SK-N-SH (cell line): Measurements from ENCODE around the gene MRPS26. TPM values are rescaled to one million over a fixed set of nuclear protein-coding genes. Genes with fewer than 3 reads are reported as not detected.

Experiments used
- CTCF ChIA-PET: fragments of 300-600, 350-600 bp; formaldehyde crosslinking; extraction: SDS; loops from one replicate; lab custom pipeline; 2021; lab: Yijun Ruan, JAX
- POLR2A ChIA-PET: fragments of 350-600 bp; sonication (Branson Sonifier 250); formaldehyde crosslinking; extraction: SDS; loops from one replicate; lab custom pipeline; 2020; ENCODE audit warnings: antibody characterized with exemption, inconsistent platforms; lab: Yijun Ruan, JAX
- DNase-seq: peaks from one replicate; pipeline ENCODE4 v3.0.0; 2012
- H2AFZ ChIP-seq: fragments of 200-600 bp; sonication (generic); 2 replicates; pipeline ENCODE4 v1.8.1; 2016; ENCODE audit warnings: antibody characterized with exemption, mild to moderate bottlenecking, low read depth
- H3F3A ChIP-seq: fragments of 200-600 bp; sonication (generic); replicated peaks from 2 replicates; pipeline ENCODE3; 2016; ENCODE audit warnings: antibody characterized with exemption, mild to moderate bottlenecking; ENCODE audit not compliant: insufficient read depth
- H3K27ac ChIP-seq, 2 experiments: fragments of 200-500 bp in 1 of 2; fragments of 200-600 bp in 1 of 2; sonication (Bioruptor generic) in 1 of 2; sonication (generic), shearing (Covaris generic) in 1 of 2; 2 replicates each; pipeline versions ENCODE4 v1.5.1 to v1.6.1; 2014 to 2016; ENCODE audit warnings: low read depth in 2 of 2, inconsistent platforms in 1 of 2, low read length in 1 of 2, mild to moderate bottlenecking in 1 of 2, mixed read lengths in 1 of 2
- H3K27me3 ChIP-seq: fragments of 200-600 bp; sonication (generic), shearing (Covaris generic); 2 replicates; pipeline ENCODE4 v1.6.1; 2016; ENCODE audit warnings: mixed run types; ENCODE audit not compliant: insufficient read depth
- H3K36me3 ChIP-seq, 2 experiments: fragments of 200-500 bp in 1 of 2; fragments of 200-600 bp in 1 of 2; sonication (Bioruptor generic) in 1 of 2; sonication (generic) in 1 of 2; replicated peaks in 1 of 2; 2 replicates each; pipeline versions ENCODE3 to v1.5.1; 2014 to 2016; ENCODE audit warnings: low read length in 1 of 2, mild to moderate bottlenecking in 1 of 2; ENCODE audit not compliant: insufficient read depth in 2 of 2, control insufficient read depth in 1 of 2
- H3K4me1 ChIP-seq, 2 experiments: fragments of 200-500 bp in 1 of 2; fragments of 200-600 bp in 1 of 2; sonication (Bioruptor generic) in 1 of 2; sonication (generic), shearing (Covaris generic) in 1 of 2; 2 replicates each; pipeline versions ENCODE4 v1.5.1 to v1.6.1; 2014 to 2016; ENCODE audit warnings: low read depth in 1 of 2, low read length in 1 of 2, mixed run types in 1 of 2; ENCODE audit not compliant: insufficient read depth in 2 of 2, control insufficient read depth in 1 of 2
- H3K4me2 ChIP-seq: fragments of 200-600 bp; sonication (generic), shearing (Covaris generic); 2 replicates; pipeline ENCODE4 v1.6.1; 2017; ENCODE audit warnings: mixed run types
- H3K4me3 ChIP-seq, 2 experiments: fragments of 200-500 bp in 1 of 2; fragments of 200-600 bp in 1 of 2; sonication (Bioruptor generic) in 1 of 2; sonication (generic), shearing (Covaris generic) in 1 of 2; 2 replicates each; pipeline versions ENCODE4 v1.5.1 to v1.8.1; 2014 to 2016; ENCODE audit warnings: low read depth in 2 of 2, inconsistent platforms in 1 of 2, low read length in 1 of 2, mild to moderate bottlenecking in 1 of 2, mixed read lengths in 1 of 2, moderate library complexity in 1 of 2
- H3K79me2 ChIP-seq: fragments of 200-600 bp; sonication (generic); 2 replicates; pipeline ENCODE4 v1.8.1; 2017; ENCODE audit warnings: mild to moderate bottlenecking; ENCODE audit not compliant: insufficient read depth
- H3K9ac ChIP-seq: fragments of 200-600 bp; sonication (generic); 2 replicates; pipeline ENCODE4 v1.6.1; 2017; ENCODE audit warnings: mixed run types
- H3K9me2 ChIP-seq: fragments of 200-600 bp; sonication (generic); 2 replicates; pipeline ENCODE4 v1.6.1; 2017; ENCODE audit warnings: mixed run types
- H3K9me3 ChIP-seq: fragments of 200-600 bp; sonication (generic); 2 replicates; pipeline ENCODE4 v1.6.1; 2017; ENCODE audit warnings: mixed run types, mild to moderate bottlenecking, moderate library complexity
- H4K20me1 ChIP-seq: fragments of 200-600 bp; sonication (generic); 2 replicates; pipeline ENCODE4 v1.6.1; 2017; ENCODE audit warnings: mild to moderate bottlenecking, mixed run types; ENCODE audit not compliant: insufficient read depth
- CHD2 ChIP-seq: fragments of 150-350 bp; IDR thresholded peaks from 2 replicates; pipeline ENCODE4 v1.6.1; 2018; ENCODE audit warnings: low read length; ENCODE audit not compliant: partially characterized antibody
- ELF1 ChIP-seq: IDR thresholded peaks from 2 replicates; pipeline ENCODE4 v1.4.0; 2012
- EZH2phosphoT487 ChIP-seq: fragments of 200-600 bp; sonication (generic); IDR thresholded peaks from 2 replicates; pipeline ENCODE4 v1.6.1; 2017; ENCODE audit warnings: low read depth, mixed run types, mild to moderate bottlenecking, antibody characterized with exemption, moderate library complexity, borderline replicate concordance
- FOXM1 ChIP-seq: IDR thresholded peaks from 2 replicates; pipeline ENCODE4 v1.4.0; 2012; ENCODE audit warnings: low read depth, mild to moderate bottlenecking
- JUND ChIP-seq: IDR thresholded peaks from 2 replicates; pipeline ENCODE4 v1.4.0; 2012
- MEF2A ChIP-seq: IDR thresholded peaks from 2 replicates; pipeline ENCODE4 v1.4.0; 2012; ENCODE audit warnings: low read depth, borderline replicate concordance
- NFIC ChIP-seq: IDR thresholded peaks from 2 replicates; pipeline ENCODE4 v1.4.0; 2012; ENCODE audit warnings: borderline replicate concordance
- NRF1 ChIP-seq: IDR thresholded peaks from 2 replicates; pipeline ENCODE4 v1.6.1; 2012; ENCODE audit warnings: low read depth, mild to moderate bottlenecking, low read length
- POLR2AphosphoS5 ChIP-seq: IDR thresholded peaks from 2 replicates; pipeline ENCODE4 v1.6.1; 2012; ENCODE audit warnings: low read depth, low read length
- RFX5 ChIP-seq: IDR thresholded peaks from 2 replicates; pipeline ENCODE4 v1.6.1; 2012; ENCODE audit warnings: mild to moderate bottlenecking, improper control_type of control experiment, low read length
- RXRA ChIP-seq: IDR thresholded peaks from 2 replicates; pipeline ENCODE4 v1.4.0; 2012; ENCODE audit warnings: low read depth, mild to moderate bottlenecking, borderline replicate concordance
- SIN3A ChIP-seq: IDR thresholded peaks from 2 replicates; pipeline ENCODE4 v1.6.1; 2012; ENCODE audit warnings: low read depth, mild to moderate bottlenecking, low read length, moderate library complexity, borderline replicate concordance
- SMC3 ChIP-seq: IDR thresholded peaks from 2 replicates; pipeline ENCODE4 v1.6.1; 2012; ENCODE audit warnings: low read depth, low read length, improper control_type of control experiment
- YY1 ChIP-seq: IDR thresholded peaks from 2 replicates; pipeline ENCODE4 v1.4.0; 2012; ENCODE audit warnings: low read depth, mild to moderate bottlenecking
- WGBS: methylation state at CpG from one replicate; pipeline ENCODE4 v1.1.6; 2017; ENCODE audit warnings: low lambda C conversion rate; 5-methylcytosine and 5-hydroxymethylcytosine counted together
- polyA plus RNA-seq, 3 experiments: library from polyadenylated mRNA; depleted of rRNA; stranded (reverse); fragments of >200 nt; gene quantifications; 2 replicates each; pipeline ENCODE4 v1.2.3, GENCODE V29; 2012
- TF ChIP-seq, protein P1 (sequence below): IDR thresholded peaks from 2 replicates; pipeline ENCODE4; 2012
- TF ChIP-seq, protein P2 (sequence below): fragments of 200-600 bp; sonication (generic); IDR thresholded peaks from 2 replicates; pipeline ENCODE4 v1.6.1; 2017; ENCODE audit warnings: antibody characterized with exemption, mild to moderate bottlenecking, moderate library complexity
- TF ChIP-seq, protein P3 (sequence below): fragments of 150-350 bp; IDR thresholded peaks from 2 replicates; pipeline ENCODE4 v1.6.1; 2017; ENCODE audit warnings: antibody characterized with exemption, low read length, low read depth, borderline replicate concordance
- TF ChIP-seq, protein P4 (sequence below): IDR thresholded peaks from 2 replicates; pipeline ENCODE4 v1.4.0; 2012; ENCODE audit warnings: low read depth, borderline replicate concordance

Gene MRPS26
- polyA plus RNA-seq, 1 of the 3 experiments (the other 2 are of a cell fraction): 152 TPM

DNA sequence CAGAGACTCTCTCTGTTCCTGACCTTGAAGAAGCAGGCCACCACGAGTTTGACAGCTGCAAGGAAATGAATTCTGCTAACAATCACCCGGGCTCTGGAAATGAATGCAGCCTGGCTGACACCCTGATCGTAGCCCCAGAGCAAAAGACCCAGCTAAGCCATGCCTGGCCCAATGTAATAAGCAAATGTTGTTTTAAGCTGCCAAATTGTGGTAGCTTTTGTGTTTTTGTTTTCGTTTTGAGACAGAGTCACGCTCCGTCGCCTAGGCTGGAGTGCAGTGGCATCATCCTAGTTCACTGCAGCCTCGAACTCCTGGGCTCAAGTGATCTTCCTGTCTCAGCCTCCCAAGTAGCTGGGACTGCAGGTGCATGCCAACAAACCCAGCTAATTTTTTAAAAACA is 22.2 kb downstream of the MRPS26 start:
- 75% methylated on average over 8 of the region's 8 CpGs for WGBS
- TF ChIP-seq YY1 (no peak), FOXM1 (no peak), CHD2 (no peak), NFIC (no peak), MEF2A (no peak), RXRA (no peak), SMC3 (no peak), ELF1 (no peak), EZH2phosphoT487 (no peak), RFX5 (no peak), NRF1 (no peak), JUND (no peak), SIN3A (no peak), POLR2AphosphoS5 (no peak)
- TF ChIP-seq, protein P1, sequence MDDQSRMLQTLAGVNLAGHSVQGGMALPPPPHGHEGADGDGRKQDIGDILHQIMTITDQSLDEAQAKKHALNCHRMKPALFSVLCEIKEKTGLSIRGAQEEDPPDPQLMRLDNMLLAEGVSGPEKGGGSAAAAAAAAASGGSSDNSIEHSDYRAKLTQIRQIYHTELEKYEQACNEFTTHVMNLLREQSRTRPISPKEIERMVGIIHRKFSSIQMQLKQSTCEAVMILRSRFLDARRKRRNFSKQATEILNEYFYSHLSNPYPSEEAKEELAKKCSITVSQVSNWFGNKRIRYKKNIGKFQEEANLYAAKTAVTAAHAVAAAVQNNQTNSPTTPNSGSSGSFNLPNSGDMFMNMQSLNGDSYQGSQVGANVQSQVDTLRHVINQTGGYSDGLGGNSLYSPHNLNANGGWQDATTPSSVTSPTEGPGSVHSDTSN: no peak
- TF ChIP-seq, protein P2, sequence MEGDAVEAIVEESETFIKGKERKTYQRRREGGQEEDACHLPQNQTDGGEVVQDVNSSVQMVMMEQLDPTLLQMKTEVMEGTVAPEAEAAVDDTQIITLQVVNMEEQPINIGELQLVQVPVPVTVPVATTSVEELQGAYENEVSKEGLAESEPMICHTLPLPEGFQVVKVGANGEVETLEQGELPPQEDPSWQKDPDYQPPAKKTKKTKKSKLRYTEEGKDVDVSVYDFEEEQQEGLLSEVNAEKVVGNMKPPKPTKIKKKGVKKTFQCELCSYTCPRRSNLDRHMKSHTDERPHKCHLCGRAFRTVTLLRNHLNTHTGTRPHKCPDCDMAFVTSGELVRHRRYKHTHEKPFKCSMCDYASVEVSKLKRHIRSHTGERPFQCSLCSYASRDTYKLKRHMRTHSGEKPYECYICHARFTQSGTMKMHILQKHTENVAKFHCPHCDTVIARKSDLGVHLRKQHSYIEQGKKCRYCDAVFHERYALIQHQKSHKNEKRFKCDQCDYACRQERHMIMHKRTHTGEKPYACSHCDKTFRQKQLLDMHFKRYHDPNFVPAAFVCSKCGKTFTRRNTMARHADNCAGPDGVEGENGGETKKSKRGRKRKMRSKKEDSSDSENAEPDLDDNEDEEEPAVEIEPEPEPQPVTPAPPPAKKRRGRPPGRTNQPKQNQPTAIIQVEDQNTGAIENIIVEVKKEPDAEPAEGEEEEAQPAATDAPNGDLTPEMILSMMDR: no peak
- TF ChIP-seq, protein P3, sequence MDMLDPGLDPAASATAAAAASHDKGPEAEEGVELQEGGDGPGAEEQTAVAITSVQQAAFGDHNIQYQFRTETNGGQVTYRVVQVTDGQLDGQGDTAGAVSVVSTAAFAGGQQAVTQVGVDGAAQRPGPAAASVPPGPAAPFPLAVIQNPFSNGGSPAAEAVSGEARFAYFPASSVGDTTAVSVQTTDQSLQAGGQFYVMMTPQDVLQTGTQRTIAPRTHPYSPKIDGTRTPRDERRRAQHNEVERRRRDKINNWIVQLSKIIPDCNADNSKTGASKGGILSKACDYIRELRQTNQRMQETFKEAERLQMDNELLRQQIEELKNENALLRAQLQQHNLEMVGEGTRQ: no peak
- TF ChIP-seq, protein P4, sequence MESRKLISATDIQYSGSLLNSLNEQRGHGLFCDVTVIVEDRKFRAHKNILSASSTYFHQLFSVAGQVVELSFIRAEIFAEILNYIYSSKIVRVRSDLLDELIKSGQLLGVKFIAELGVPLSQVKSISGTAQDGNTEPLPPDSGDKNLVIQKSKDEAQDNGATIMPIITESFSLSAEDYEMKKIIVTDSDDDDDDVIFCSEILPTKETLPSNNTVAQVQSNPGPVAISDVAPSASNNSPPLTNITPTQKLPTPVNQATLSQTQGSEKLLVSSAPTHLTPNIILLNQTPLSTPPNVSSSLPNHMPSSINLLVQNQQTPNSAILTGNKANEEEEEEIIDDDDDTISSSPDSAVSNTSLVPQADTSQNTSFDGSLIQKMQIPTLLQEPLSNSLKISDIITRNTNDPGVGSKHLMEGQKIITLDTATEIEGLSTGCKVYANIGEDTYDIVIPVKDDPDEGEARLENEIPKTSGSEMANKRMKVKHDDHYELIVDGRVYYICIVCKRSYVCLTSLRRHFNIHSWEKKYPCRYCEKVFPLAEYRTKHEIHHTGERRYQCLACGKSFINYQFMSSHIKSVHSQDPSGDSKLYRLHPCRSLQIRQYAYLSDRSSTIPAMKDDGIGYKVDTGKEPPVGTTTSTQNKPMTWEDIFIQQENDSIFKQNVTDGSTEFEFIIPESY: no peak
- no peak overlapping the region for H3K4me3 ChIP-seq
- H3K36me3 ChIP-seq: no peaks in the 10 kb centered on the region
- no peaks in the 10 kb centered on the region for H3F3A ChIP-seq
- no peaks in the 10 kb centered on the region for H3K4me1 ChIP-seq
- H3K9ac ChIP-seq: no peak overlapping the region
- no peak overlapping the region for H3K4me2 ChIP-seq
- H3K27me3 ChIP-seq: no peaks in the 10 kb centered on the region
- H4K20me1 ChIP-seq: no peaks in the 10 kb centered on the region
- H2AFZ ChIP-seq: no peak overlapping the region
- DNase-seq: no peak
- ChIA-PET CTCF (interaction anchor here (0.6 to 3.8 kb wide), 3 partner anchors 15 to 427 kb away, joined by 3 to 18 read pairs (median 4); no protein-coding TSS in a partner anchor), POLR2A (no interaction called here)
- H3K9me2 ChIP-seq: no peaks in the 10 kb centered on the region
- no peaks in the 10 kb centered on the region for H3K9me3 ChIP-seq
- H3K79me2 ChIP-seq: no peaks in the 10 kb centered on the region
- H3K27ac ChIP-seq: no peak overlapping the region
